ENCODE data around the gene BUD23.
"Not testable (repeated sequence)": the region's sequence is repeated elsewhere in the genome, so short reads cannot be mapped to it uniquely, and the experiment has no call there.

BUD23 gene

GRCh38 chr7:73683056-73683787 is at the start of gene BUD23, which contains the start of gene DNAJC30:
Gene BUD23 (plus strand): TSS chr7:73683597. CDS start chr7:73683626, 29 bp downstream.
Gene DNAJC30 (minus strand): TSS chr7:73683453. CDS start chr7:73683423, 30 bp downstream.
- DNase-seq (ENCODE audit: low read depth): peak; percentile 83

- DNase-seq (ENCODE audit: low read depth): no peak
These were observed 49.6 kb upstream of the BUD23 start for GRCh38 chr7:73633844-73634243.

GRCh38 chr7:73635428-73636200 is 47.8 kb upstream of the BUD23 start:
- no peak for DNase-seq (ENCODE audit: low read depth)

- no peak for DNase-seq (ENCODE audit: low read depth)
These were observed 44.5 kb upstream of the BUD23 start for GRCh38 chr7:73638911-73639310.

- no peak for DNase-seq (ENCODE audit: low read depth)
These were observed 40.6 kb upstream of the BUD23 start for GRCh38 chr7:73642834-73643233.

GRCh38 chr7:73644688-73645286 is 38.6 kb upstream of the BUD23 start:
- DNase-seq (ENCODE audit: low read depth): no peak

- no peak for DNase-seq (ENCODE audit: low read depth)
These were observed 37.7 kb upstream of the BUD23 start for GRCh38 chr7:73645643-73646174.

GRCh38 chr7:73646785-73647724 is 36.3 kb upstream of the BUD23 start:
- no peak for DNase-seq (ENCODE audit: low read depth)

GRCh38 chr7:73647725-73648592 is 35.4 kb upstream of the BUD23 start:
- DNase-seq (ENCODE audit: low read depth): no peak

- no peak for DNase-seq (ENCODE audit: low read depth)
These were observed 34.6 kb upstream of the BUD23 start for GRCh38 chr7:73648593-73649332.

- DNase-seq (ENCODE audit: low read depth): no peak
These were observed 33.8 kb upstream of the BUD23 start for GRCh38 chr7:73649576-73649975.

- no peak for DNase-seq (ENCODE audit: low read depth)
These were observed 32.9 kb upstream of the BUD23 start for GRCh38 chr7:73650524-73650923.

- DNase-seq (ENCODE audit: low read depth): no peak
These were observed 30.9 kb upstream of the BUD23 start for GRCh38 chr7:73652541-73652949.

GRCh38 chr7:73655309-73655708 is 28.1 kb upstream of the BUD23 start:
- not testable (repeated sequence) for DNase-seq (ENCODE audit: low read depth)

GRCh38 chr7:73659983-73660382 is 23.4 kb upstream of the BUD23 start:
- no peak for DNase-seq (ENCODE audit: low read depth)

GRCh38 chr7:73660594-73660993 is 22.8 kb upstream of the BUD23 start:
- DNase-seq (ENCODE audit: low read depth): not testable (repeated sequence)

- DNase-seq (ENCODE audit: low read depth): no peak
These were observed 20.4 kb upstream of the BUD23 start for GRCh38 chr7:73663033-73663432.

GRCh38 chr7:73667344-73668102 is 15.9 kb upstream of the BUD23 start, which contains the start of gene VPS37D:
Gene VPS37D (plus strand): TSS chr7:73667831. CDS start chr7:73667959, 128 bp downstream.
- peak; percentile 51 for DNase-seq (ENCODE audit: low read depth)
